ENCODE data around the gene AURKAIP1.

AURKAIP1 gene

DNA sequence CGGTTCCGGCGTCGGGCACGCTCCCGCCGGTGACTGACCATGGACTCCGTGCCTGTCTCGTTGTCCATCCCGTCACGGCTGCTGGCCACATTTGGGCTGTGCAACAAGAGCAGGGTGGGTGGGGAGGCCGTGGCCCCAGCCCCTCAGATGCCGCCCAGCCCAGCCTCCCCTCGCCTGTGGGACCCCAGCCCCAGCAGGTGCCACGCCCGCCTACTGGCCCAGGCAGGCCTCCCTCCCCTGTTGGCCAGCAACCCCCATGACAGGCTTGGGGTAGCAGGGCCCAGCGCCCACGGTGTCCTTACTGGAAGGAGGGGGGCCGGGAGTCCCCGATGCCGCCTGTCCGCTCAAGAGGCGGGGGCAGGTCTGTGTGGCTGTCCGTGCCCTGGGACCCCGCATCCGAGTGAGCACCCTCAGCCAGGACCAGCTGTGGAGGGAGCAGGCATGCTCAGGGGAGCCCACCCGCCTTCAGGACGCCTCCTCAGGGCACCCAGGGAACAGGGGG, 32.9 kb downstream of the AURKAIP1 start:
- DNase-seq = no peak
- in situ Hi-C loops (cut with HindIII; ENCODE audit: low pct_ligation_motif_present, low pct_unique_long_range_greater_than_20kb, low sequenced_read_pairs) = no loop called here

DNA sequence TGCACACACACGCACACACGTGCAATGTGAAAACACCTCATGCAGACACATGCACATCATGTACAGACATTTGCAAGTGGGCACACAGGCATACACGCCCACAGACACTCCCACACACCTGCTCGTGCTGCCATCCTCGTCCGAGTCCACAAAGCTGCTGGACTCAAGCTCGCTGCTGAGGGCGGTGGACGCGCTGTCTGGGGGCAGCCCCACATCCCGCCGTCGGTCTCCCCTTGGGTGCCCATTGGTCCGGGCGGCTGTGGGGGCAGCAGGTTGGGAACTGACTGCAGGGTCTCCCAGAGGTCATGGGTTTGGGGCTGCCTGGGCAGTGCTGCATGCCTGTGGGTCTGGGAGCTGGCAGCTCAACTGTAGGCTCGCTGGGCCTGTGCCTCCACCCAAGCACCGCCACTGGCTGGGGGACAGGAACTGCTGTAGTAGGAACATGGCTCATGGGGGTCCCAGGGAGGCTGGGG, 33.4 kb downstream of the AURKAIP1 start:
- no peak for DNase-seq
- in situ Hi-C loops (cut with HindIII; ENCODE audit: low pct_ligation_motif_present, low pct_unique_long_range_greater_than_20kb, low sequenced_read_pairs) = no loop called here

DNA sequence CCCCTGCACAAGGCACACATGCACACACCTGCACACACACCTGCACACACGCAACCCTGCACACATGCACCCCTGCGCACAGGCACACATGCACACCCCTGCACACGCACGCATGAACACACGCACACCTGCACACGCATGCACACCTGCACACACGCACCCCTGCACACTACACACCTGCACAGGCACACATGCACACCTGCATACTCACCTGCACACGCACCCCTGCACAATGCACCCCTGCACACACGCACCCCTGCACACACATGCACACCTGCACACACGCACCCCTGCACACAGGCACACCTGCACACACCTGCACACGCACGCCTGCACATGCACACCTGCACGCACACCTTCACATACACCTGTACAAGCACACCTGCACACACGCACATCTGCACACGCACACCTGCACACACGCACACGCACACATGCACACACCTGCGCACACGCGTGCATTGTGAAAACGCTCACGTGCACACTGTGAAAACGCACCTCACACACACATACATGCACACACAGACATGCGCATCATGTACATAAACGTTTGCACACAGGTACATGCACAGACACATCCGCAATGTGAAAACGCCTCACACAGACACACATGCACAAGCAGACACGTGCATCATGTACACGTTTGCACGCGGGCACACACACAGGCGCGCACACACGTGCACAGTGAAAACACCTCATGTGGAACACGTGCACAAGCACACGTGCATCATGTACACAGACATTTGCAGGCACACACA, 34.0 kb downstream of the AURKAIP1 start:
- in situ Hi-C loops (cut with HindIII; ENCODE audit: low pct_ligation_motif_present, low pct_unique_long_range_greater_than_20kb, low sequenced_read_pairs) = no loop called here
- DNase-seq = no peak

DNA sequence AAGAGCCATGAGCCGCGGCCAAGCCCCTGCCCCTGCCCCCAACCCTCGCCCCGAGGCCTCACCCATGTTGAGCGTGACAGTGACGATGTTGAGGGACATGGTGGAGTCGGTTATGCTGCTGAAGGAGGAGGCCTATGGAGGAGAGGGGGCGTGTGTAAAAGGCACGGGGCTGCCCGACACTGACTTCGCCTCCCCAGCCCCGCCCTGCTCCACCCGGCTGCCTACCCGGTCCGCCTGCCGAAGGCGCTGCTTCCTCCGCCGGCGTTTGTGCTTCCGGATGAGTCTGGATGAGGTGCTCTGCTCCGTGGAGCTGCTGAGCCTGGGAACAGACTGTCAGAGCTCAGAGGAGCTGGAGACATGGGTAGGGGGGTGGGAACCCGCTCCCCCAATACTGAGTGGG, 34.8 kb downstream of the AURKAIP1 start:
- in situ Hi-C loops (cut with HindIII; ENCODE audit: low pct_ligation_motif_present, low pct_unique_long_range_greater_than_20kb, low sequenced_read_pairs) = no loop called here
- no peak for DNase-seq

DNA sequence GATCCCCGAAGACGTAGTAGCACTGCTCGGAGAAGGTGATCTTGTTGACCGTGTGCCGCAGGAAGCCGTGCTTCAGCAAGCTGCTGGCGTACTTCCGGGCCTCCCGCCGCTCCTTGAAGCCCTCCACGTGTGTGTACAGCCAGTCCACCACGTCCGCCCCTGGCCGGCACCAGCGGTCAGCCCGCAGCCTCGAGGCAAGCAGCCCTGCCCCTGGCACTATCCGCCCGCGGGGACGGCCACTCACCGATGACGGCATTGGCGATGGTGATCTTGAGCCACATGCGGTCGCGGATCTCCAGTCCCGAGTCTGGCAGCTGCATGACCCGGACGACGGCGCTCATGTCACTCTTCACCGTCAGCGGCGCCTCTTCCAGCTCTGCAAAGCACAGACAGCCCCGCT, 36.7 kb downstream of the AURKAIP1 start:
- DNase-seq = no peak
- in situ Hi-C loops (cut with HindIII; ENCODE audit: low pct_ligation_motif_present, low pct_unique_long_range_greater_than_20kb, low sequenced_read_pairs) = no loop called here

- DNase-seq = no peak
- in situ Hi-C loops (cut with HindIII; ENCODE audit: low pct_ligation_motif_present, low pct_unique_long_range_greater_than_20kb, low sequenced_read_pairs) = no loop called here
Observed at GRCh38 chr1:1337793-1338147, 37.2 kb downstream of the AURKAIP1 start.

DNA sequence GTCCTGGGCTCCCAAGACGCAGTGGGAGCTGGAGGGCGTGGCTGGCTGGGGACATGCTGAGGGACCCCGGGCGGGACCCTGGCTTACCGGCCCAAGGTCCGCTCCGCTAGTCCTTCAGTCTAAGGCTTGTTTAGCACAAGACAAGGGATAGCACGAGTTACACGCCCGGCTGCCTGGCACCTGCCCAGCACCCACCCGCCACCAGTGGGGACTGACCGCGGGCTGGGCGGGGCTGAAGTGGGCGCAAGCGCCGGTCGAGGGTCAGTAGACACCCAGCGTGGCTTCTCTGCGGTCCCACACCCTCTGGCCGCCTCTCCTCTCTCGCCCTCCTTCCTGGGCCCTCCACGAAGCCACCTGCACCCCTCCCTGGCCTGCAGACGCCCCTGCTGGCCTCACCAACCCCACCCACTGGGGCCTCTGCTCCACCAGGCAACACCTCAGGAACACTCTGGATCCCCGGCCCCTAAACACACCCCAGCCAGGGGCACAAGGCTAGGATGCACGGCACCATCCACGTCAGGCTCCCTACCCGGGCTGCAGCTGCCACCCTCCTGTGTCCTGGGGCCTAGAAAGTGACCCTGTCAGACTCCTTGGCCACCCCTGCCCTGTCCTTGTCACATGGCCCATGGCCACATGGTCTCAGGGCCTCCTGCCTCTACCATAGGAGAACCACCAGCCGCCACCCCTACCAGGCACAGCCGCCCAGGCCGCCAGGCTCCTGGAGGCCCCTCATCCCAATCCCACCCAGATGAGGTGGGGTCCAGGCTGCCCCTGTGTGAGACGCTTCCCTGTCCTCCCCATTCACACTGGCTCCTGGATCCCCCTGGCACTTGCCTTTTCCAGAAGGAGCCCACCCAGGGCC, 37.8 kb downstream of the AURKAIP1 start:
- no peak for DNase-seq
- in situ Hi-C loops (cut with HindIII; ENCODE audit: low pct_ligation_motif_present, low pct_unique_long_range_greater_than_20kb, low sequenced_read_pairs) = no loop called here

DNA sequence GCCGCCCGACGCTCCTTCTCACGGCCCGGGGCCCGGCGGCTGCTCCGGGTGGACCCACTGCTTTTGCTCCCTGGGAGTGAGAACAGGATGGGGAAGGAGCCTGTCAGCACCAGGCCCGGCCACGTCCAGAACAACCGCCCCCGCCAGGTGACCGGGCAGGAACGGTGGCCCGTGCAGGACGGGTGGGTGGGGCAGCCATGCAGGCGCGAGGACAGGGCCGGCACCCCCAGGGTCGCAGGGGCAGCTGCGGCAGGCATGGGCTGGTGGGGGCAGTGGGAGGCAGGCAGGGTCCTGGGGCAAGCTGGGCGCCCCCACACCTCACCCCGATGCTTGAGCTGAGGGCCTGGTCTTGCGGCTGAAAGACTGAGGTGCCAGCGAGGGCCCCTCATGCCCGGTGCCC, 38.6 kb downstream of the AURKAIP1 start:
- in situ Hi-C loops (cut with HindIII; ENCODE audit: low pct_ligation_motif_present, low pct_unique_long_range_greater_than_20kb, low sequenced_read_pairs) = no loop called here

DNA sequence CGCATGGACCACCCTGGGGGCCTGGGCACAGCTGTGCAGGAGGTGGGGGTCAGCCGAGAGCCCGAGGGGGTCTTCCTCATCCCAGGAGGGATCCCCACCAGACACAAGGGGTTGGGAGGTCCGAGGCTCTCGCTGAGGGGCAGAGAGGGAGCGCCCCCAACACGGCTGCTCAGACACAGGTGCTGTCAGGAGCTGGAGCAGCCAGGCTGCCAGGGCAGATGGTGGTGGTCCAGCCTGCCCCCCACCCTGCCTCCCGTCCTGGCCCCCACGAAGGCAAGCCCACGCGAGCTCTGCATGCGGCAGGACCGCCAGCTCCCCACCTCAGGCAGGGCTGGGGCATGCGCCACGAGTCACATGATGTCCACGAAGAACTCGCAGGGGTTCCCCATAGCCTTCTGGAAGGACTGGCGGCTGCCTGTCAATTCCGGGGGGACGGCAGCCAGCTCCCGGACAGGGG, 39.2 kb downstream of the AURKAIP1 start:
- DNase-seq = no peak
- in situ Hi-C loops (cut with HindIII; ENCODE audit: low pct_ligation_motif_present, low pct_unique_long_range_greater_than_20kb, low sequenced_read_pairs) = no loop called here

More for the DNA sequence above, 38.6 kb downstream of the AURKAIP1 start:
- DNase-seq = no peak

GRCh38 chr1:1335283-1335682, 39.7 kb downstream of the AURKAIP1 start:
- in situ Hi-C loops (cut with HindIII; ENCODE audit: low pct_ligation_motif_present, low pct_unique_long_range_greater_than_20kb, low sequenced_read_pairs) = no loop called here

GRCh38 chr1:1334835-1335234, 40.2 kb downstream of the AURKAIP1 start:
- in situ Hi-C loops (cut with HindIII; ENCODE audit: low pct_ligation_motif_present, low pct_unique_long_range_greater_than_20kb, low sequenced_read_pairs) = no loop called here
- DNase-seq = no peak

More at GRCh38 chr1:1335283-1335682, 39.7 kb downstream of the AURKAIP1 start:
- no peak for DNase-seq

GRCh38 chr1:1333551-1334241, 41.3 kb downstream of the AURKAIP1 start:
- in situ Hi-C loops (cut with HindIII; ENCODE audit: low pct_ligation_motif_present, low pct_unique_long_range_greater_than_20kb, low sequenced_read_pairs) = no loop called here
- DNase-seq = no peak

DNA sequence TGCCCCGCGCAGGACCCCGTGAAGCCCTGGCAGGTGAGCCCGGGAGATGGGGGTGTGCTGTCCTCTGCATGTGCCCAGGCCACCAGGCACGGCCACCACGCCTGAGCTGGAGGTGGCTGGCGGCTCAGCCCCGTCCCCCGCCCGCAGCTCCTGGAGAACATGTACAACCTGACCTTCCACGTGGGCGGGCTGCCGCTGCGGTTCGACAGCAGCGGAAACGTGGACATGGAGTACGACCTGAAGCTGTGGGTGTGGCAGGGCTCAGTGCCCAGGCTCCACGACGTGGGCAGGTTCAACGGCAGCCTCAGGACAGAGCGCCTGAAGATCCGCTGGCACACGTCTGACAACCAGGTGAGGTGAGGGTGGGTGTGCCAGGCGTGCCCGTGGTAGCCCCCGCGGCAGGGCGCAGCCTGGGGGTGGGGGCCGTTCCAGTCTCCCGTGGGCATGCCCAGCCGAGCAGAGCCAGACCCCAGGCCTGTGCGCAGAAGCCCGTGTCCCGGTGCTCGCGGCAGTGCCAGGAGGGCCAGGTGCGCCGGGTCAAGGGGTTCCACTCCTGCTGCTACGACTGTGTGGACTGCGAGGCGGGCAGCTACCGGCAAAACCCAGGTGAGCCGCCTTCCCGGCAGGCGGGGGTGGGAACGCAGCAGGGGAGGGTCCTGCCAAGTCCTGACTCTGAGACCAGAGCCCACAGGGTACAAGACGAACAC, 42.1 kb downstream of the AURKAIP1 start:
- DNase-seq = no peak
- in situ Hi-C loops (cut with HindIII; ENCODE audit: low pct_ligation_motif_present, low pct_unique_long_range_greater_than_20kb, low sequenced_read_pairs) = no loop called here

GRCh38 chr1:1332031-1332755, 42.8 kb downstream of the AURKAIP1 start:
- in situ Hi-C loops (cut with HindIII; ENCODE audit: low pct_ligation_motif_present, low pct_unique_long_range_greater_than_20kb, low sequenced_read_pairs) = no loop called here
- DNase-seq = no peak

DNA sequence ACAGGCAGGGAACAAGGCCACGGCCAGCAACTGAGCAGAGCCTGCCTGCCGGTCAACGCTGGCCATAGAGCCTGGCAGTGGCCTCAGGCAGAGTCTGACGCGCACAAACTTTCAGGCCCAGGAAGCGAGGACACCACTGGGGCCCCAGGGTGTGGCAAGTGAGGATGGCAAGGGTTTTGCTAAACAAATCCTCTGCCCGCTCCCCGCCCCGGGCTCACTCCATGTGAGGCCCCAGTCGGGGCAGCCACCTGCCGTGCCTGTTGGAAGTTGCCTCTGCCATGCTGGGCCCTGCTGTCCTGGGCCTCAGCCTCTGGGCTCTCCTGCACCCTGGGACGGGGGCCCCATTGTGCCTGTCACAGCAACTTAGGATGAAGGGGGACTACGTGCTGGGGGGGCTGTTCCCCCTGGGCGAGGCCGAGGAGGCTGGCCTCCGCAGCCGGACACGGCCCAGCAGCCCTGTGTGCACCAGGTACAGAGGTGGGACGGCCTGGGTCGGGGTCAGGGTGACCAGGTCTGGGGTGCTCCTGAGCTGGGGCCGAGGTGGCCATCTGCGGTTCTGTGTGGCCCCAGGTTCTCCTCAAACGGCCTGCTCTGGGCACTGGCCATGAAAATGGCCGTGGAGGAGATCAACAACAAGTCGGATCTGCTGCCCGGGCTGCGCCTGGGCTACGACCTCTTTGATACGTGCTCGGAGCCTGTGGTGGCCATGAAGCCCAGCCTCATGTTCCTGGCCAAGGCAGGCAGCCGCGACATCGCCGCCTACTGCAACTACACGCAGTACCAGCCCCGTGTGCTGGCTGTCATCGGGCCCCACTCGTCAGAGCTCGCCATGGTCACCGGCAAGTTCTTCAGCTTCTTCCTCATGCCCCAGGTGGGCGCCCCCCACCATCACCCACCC, 43.7 kb downstream of the AURKAIP1 start, which contains the start of gene TAS1R3:
TSS of gene TAS1R3 (plus strand) at position 213 of the 898 bp plus-strand sequence. CDS start at position 279, 66 bp downstream.
- DNase-seq = no peak
- in situ Hi-C loops (cut with HindIII; ENCODE audit: low pct_ligation_motif_present, low pct_unique_long_range_greater_than_20kb, low sequenced_read_pairs) = no loop called here

DNA sequence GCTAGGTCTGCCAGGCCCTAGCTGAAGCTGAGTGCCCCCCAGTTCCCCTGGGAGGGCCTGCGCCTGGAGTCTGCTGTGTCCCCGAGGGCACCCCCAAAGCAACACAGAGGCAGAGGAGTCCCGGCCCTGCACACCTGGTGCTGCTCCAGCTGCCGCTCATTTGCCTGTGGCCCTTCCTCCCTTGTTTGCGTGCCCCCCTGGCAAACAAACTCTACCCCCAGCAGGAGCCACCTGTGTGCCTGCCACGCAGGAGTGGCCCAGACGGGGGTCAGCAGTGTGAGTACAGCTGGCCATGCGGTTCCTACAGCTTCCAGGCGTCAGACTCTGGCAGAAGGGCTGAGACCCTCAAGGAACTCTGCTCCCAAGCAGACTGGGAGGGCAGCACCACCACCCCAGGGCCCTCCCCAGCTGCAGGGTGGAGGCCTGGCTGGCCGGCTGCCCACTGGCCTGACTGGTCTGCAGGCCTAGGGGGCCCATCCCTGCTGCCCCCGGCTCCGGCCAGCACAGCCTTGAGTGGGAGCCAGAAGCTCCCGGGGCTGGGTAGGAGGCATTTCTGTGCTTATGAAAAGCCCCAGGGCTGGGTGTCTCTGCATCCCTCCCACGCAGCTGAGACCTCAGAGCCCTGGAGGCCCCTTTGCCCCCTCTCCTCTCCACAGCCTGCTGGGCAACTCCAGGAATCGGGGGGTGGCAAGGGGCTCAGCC, 44.5 kb downstream of the AURKAIP1 start:
- no peak for DNase-seq
- in situ Hi-C loops (cut with HindIII; ENCODE audit: low pct_ligation_motif_present, low pct_unique_long_range_greater_than_20kb, low sequenced_read_pairs) = no loop called here

Measured in ACHN (cell line).